Left forelimb (tissue), 1 donor: ENCODE results near the gene CRELD2.

Experiments
- DNase-seq: peaks from one replicate; pipeline ENCODE4 v3.0.0-alpha.2; 2018; ENCODE audit warnings: low spot score

Gene CRELD2

DNA sequence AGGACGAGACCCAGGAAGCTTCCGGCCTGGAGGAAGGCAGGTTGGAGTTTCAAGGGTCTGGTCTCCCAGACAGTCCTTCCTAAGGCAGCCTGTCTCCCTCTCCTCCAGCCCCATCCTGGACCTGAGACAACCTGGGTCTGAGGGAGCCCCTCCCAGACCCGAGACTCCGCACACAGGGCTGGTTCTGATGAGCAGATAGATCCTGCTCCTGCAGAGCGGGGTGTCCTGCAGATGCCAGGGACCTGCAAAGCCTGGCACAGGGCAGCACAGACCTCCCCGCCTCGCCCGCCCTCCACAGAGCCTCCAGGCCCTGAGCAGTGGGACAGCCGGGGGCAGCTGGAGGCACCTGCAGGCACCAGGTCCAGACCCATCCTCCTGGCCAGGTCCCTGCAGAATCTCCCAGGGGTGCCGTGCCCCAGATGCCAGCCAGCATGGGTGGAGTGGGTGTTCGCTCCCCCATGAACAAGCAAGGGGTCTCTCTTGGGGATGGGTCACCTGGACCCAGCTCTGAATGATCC lies 49.9 kb downstream of the CRELD2 start:
- DNase-seq = no peak

DNA sequence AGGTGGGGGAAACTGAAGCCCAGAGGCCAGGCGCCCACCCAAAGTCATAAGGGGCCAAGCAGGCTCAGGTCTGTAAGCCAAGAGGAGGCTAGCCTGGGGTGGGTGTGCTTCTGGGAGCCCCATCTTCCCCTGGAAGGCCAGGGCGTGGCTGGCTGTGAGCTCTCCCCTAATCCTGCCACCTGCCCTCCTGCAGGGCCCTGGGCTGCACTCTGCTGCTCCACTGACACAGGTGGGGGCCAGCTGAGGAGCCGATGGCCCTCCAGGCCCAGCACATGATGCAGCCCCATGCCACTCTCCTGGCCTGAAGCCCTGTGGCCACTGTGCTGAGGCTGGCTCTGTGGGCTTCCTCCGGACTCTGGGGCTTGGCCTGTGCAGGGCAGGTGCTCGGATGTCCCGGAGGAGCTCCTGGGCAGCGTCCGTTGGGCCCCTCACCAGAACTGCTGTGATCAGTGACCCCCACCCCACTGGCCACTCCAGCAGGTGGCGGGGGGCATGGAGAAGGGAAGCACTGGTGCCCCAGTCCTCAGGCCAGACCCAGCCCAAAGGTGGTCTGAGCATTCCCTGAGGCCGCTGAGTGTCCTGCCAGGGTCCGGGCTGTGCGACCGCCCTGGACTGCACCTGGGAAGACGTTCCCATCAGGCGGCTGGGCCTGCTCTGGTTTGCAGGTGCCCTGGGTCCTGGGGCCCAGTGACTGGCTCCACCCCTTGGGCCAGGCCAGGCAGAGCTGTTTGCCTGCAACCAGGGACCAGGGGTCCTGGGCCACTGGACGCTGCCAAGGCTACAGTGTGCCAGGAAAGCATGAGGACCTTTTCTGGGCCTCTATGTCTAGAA lies 50.6 kb downstream of the CRELD2 start:
- no peak for DNase-seq

DNA sequence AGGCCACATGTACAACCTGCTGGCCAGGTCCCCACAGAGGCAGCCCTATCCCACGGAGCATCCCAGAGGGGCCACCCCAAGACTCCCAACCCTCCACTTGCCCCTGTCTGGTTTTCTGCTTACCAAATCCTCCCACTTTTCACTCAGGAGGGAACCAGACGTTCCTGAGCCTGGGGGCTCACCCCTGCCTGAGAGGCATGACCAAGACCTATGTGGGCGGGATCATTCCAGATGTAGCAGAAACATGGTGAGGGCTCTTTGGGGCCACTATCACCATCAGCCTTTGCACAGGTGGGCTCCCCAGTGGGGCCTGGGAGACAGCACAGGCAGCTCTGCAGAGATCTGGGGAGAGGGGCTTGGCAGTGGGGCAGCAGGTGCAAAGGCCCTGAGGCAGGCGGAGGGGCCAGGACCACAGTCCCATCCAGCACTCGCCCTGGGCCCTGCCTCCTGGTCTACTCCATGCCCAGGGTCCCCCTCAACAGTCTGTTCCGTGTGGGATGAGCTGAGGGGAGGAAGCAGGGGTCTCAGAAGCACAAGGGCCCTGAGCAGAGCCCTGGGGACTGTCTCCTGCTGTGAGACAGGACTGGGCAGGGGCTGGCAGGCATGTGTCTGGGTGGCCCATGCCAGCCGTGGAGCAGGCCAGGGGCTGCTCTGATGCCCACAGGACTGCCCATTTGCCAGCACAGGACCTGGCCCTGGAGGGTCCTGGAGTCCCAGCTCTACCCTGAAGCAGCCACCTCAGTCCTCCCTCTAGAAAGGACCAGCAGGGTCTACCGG lies 51.5 kb downstream of the CRELD2 start:
- peak; percentile 62 for DNase-seq

DNA sequence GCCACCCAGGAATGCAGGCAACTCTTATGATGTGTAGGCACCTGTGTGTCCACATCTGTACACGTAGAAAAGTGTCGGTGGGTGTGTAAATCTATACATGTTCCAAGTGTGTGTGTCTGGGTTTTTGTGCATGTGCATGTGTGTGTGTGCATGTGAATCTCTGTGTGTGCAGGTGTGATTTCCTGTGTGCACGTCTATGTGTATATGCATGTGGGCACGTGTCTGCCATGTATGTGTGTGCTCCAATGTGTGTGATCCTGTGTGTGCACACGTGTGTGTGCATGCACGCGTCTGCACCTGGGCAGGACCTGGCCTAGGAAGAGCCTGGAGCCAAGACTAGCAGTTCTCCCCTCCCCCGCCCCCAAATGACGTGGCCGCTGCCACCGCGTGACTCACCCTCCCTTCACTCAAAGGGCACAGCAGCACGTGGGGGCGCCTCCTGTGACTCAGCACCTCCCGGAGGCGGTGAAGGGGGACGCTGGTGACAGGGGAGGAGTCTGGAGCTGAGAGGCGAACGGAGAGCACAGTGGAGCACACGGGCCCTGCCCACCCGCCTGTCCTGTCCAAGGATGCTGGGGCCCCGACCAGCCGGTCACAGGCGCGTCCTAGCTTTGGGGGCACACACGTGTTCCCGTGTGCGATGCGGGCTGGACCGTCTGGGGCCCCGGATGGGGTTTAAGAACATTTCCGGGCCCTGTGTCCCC lies 52.2 kb downstream of the CRELD2 start:
- DNase-seq = peak; percentile 79

DNA sequence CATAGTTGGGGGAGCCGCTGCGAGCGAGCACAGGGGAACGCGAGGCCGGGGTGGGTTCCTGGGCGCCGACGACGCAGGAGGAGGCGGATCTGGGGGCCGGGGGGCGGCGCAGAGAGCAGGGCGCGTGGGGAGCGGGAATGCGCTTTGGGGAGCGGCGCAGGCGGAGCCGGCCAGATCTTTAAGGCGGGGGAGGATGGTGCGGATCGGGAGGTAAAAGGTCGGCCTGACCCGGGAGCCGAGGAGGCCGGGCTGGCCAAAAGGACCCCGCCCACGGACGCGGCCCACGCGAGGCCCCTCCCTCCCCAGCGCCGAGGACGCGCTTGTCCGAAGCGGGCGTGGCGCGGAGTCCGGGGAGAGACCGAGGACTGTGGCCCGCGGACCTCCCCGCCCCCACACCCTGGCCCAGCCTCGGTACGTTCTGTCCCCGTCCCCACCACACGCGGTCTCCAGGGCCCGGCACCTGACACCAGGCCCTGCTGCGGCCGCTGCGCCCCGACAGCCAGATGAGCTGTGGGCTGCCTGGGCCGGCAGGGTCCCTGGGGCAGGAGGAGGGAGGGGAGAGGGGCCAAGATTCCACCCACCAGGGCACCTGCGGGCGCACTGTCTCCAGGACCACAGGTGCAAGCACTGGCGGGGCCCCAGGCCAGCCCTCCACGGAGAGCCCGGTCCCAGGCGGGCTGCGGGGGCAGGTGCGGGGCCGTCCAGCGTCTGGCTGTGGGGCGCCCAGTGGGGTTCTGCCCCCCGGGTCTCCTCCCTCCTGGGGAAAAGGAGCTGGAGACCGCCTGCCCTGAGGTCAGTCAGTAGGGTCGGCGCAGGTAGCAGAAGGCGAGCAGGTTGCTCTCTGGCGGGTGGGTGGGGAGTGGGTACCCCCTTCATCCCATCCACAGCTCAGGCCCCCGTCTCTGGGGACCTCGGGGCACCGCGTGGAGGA lies 53.1 kb downstream of the CRELD2 start:
- peak; percentile 70 for DNase-seq

DNA sequence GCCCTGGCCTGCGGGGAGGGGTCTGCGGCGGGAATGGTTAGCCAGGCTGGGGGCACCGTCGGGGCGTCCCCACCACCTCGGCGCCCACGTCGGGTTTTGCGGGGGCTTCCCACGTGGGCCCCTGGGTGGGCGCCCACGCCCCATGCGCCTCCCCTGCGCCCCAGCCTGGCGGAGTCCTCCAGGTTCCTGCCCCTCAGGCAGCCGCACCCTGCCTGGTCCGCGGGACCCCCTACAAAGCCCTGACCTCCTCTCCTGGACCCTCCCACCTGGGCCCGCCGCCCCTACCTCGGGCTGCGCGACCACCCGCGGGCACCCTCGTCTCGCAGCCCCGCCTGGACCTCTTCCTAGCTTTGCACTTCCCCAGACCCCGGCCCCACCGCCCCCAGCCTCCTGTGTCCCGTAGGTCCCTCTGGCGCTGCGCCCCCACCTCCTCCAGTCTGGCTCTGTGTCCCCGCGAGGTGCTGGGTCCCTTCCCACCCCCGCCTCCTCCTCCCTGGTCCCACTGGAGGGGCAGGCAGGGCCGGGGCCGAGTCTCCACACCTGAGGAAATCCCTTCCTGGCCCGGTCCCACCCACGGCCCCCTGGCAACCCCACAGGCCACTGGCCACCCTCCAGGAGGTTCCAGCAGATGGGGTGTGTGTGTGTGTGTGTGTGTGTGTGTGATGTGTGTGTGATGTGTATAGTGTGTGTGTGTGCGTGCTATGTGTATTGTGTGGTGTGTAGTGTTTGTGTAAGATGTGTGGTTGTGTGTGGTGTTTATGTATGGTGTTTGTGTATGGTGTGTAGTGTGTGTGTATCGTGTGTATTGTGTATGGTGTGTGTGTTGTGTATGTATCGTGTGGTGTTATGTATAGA lies 54.0 kb downstream of the CRELD2 start:
- DNase-seq = peak; percentile 57

DNA sequence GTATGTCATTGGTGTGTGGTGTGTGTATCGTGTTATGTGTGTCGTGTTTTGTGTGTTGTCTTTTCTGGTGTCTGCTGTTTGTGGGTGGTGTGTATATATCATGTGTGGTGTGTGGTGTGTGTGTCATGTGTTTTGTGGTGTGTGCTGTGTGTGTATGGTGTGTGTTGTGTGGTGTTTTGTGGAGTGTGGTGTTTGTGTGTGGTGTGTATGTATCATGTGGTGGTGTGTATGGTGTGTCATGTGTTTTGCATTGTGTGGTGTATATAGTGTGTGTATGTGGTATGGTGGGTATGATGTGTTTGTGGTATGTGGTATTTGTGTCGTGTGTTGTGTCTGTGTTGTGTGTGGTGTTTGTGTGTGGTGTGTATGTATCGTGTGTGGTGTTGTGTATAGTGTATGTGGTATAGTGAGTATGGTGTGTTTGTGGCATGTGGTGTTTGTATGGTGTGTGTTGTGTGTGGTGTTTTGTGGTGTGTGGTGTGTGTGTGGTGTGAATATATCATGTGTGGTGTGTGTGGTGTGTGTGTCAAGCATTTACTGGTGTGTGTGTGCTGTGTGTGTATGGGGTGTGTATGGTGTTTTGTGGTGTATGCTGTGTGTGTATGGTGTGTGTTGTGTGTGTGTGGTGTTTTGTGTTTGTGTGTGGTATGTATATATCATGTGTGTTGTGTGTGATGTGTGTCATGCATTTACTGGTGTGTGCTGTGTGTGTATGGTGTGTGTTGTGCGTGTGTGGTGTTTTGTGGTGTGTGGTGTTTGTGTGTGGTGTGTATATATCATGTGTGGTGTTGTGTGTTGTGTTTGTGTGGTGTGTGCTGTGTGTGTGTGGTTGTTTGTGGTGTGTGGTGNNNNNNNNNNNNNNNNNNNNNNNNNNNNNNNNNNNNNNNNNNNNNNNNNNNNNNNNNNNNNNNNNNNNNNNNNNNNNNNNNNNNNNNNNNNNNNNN lies 54.9 kb downstream of the CRELD2 start:
- DNase-seq = peak; percentile 55

DNA sequence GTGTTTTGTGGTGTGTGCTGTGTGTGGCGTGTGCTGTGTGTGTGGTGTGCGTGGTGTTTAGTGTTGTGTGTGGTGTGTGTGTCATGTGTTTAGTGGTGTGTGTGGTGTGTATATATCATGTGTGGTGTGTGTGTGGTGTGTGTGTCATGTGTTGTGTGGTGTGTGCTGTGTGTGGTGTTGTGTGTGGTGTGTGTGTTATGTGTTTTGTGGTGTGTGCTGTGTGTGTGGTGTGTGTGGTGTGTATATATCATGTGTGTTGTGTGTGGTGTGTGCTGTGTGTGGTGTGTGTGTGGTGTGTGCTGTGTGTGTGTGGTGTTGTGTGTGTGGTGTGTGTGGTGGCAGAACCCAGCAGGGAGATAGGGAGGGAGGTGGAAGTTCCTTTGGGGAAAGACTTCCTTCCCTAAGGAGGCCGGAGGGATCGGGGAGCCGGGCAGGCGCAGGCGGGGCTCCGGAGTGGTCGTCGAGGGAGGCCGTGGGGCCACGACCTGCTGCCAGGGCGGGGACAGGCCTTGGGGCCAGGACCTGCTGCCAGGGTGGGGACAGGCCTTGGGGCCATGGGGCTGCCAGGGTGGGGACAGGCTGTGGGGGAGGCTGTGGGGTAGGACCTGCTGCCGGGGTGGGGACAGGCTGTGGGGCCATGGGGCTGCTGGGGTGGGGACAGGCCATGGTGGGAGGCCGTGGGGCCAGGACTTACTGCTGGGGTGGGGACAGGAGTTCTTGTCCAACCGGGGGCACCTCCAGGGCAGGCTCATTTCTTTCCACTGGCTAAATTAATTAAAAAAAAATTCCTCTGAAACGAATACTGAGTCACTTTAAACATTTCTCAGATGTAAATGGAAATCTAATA lies 57.3 kb downstream of the CRELD2 start:
- DNase-seq = peak; percentile 63

DNA sequence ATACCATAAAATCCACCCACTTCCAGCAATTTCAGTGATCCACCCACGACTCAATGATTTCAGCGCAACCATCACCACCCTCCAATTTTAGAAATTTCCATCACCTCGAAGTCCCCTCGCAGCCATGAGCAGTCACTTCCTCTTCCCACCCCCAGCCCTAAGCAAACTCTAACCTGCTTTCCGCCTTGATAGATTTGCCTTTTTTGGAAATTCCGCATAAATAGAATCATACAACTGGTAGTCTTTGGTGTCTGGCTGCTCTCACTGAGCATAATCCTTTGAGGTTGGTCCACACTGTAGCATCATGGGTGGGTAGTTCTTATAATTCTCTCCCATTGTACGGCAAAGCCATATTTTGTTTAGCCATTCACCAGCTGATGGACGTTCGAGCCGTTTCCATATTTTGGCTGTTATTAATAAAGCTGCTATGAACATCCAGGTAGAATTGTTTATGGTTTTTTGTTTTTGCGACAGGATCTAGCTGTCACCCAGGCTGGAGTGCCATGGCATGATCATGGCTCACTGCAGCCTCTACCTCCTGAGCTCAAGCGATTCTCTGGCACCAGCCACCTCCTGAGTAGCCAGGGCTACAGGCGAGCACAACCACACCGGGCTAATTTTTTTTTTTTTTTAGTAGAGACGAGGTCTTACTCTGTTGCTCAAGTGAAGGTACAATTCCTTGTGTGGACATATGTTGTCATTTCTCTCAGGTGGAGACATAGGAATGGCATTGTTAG lies 58.2 kb downstream of the CRELD2 start:
- no peak for DNase-seq
